Stimulated activated naive B cell treated with anti-CD40 and anti-IgM and Interleukin-4, amounts not matched to agents 10 μg/mL and 1 μg/mL and 100 μg/mL, for 72 hours (primary cell): ENCODE results near the gene NCS1.

ENCODE experiments used
- ATAC-seq, 2 donors: fragments of 150-1000 bp; cut with Tn5 transposase; replicated peaks; 2 replicates each; pipeline ENCODE4 v1.10.0; 2021; ENCODE audit warnings: moderate library complexity in 1 of 2
- DNase-seq: peaks from one replicate; pipeline ENCODE4 v3.0.0; 2021
- H3K27ac Mint-ChIP-seq: one replicate; pipeline ENCODE4 v1.8.0; 2022; ENCODE audit warnings: mild to moderate bottlenecking, mixed read lengths
- H3K27me3 Mint-ChIP-seq, 2 donors: one replicate each; pipeline ENCODE4 v1.8.0; 2022; ENCODE audit warnings: mixed read lengths in 2 of 2
- H3K36me3 Mint-ChIP-seq, 2 donors: one replicate each; pipeline ENCODE4 v1.8.0; 2022; ENCODE audit warnings: mixed read lengths in 2 of 2, mild to moderate bottlenecking in 1 of 2
- H3K4me1 Mint-ChIP-seq, 2 donors: one replicate each; pipeline ENCODE4 v1.8.0; 2022; ENCODE audit warnings: mixed read lengths in 2 of 2, mild to moderate bottlenecking in 1 of 2
- H3K4me3 Mint-ChIP-seq, 2 donors: one replicate each; pipeline ENCODE4 v1.8.0; 2022; ENCODE audit warnings: mild to moderate bottlenecking in 2 of 2, mixed read lengths in 2 of 2, moderate library complexity in 1 of 2
- H3K9me3 Mint-ChIP-seq, 2 donors: one replicate each; pipeline ENCODE4 v1.8.0; 2022; ENCODE audit warnings: mixed read lengths in 2 of 2, mild to moderate bottlenecking in 1 of 2

Gene NCS1

DNA sequence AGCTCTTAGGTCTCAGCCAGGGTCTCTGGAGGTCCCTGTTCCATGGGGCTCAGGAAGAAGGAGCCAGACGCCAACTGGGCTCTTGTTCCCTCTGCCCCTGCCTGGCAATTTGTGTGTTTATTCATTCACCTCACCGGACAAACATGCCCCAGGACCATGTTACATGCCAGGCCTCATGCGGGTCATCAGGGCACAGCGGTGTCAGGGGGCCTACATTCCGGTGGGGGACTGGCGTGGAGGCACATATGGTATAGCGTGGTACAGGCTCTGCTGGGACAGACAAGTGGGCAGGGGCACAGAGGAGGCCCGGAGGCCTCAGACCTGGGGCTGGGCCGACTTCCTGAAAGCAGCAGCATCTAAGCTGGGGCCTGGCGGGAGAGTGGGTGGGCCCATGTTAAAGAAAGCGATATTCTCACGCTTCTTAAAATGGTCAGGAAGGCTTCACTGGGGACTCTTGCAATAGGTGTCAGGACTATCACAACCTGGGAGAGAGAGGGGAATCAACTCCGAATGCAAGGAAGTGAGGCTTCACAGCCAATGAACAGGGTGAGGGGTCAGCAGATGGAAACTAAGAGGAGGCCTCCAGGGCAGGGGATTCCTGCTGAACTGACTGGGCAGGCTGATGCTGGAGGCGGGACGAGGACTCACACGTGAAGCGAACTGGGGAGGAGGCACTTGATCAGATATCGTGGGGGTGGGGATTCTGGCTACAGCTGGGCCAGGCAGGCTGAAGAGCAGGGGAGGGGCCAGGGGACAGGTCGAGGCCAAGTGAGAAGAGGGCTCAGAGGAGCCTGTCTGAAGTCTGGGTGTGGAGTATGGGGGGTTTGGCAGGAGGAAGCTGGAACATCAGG, 41.9 kb downstream of the NCS1 start:
- H3K4me1 Mint-ChIP-seq, result peaks cover 2 to 5% of the 10 kb centered on the region in 2 donors
- peaks cover 0 to 3% of the 10 kb centered on the region in 2 donors for H3K36me3 Mint-ChIP-seq
- ATAC-seq (no peak), DNase-seq (no peak)
- peaks cover 11 to 47% of the 10 kb centered on the region in 2 donors for H3K27me3 Mint-ChIP-seq
- no peak overlapping the region for H3K4me3 Mint-ChIP-seq
- H3K27ac Mint-ChIP-seq, result no peak overlapping the region
- no peaks in the 10 kb centered on the region for H3K9me3 Mint-ChIP-seq

DNA sequence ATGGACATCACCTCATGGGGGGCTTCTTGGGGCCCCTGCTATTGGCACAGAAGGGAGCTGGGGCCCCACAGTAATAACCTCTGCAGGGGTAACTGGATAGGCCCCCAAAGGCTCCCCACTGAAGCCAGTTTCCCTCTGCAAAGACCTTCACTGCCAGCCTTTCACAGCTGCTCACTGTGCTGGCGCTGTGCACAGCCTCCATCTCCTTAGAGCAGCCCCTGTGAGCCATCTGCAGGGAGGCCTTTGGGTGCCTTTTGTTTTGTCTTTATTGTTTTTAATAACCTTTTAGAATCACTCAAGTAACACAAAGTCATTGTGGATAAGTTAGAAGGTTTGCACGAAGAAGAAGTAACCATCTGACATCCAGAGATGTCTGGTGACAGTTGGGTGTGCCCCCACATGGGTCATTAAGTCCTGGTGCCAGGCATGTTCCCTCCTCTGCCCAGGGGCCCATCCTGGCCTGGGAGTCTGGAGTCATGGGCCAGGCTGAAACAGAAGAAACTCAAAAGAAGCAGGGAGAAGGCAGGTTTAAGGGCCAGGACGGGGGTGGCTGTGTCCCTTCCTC, 42.7 kb downstream of the NCS1 start:
- H3K27me3 Mint-ChIP-seq, result peaks cover 7 to 39% of the 10 kb centered on the region in 2 donors
- peaks cover 0 to 3% of the 10 kb centered on the region in 2 donors for H3K36me3 Mint-ChIP-seq
- H3K9me3 Mint-ChIP-seq, result no peaks in the 10 kb centered on the region
- H3K27ac Mint-ChIP-seq, result no peak overlapping the region
- no peak for DNase-seq
- ATAC-seq, result no peak
- no peak overlapping the region for H3K4me3 Mint-ChIP-seq
- H3K4me1 Mint-ChIP-seq, result peaks cover 2 to 5% of the 10 kb centered on the region in 2 donors

DNA sequence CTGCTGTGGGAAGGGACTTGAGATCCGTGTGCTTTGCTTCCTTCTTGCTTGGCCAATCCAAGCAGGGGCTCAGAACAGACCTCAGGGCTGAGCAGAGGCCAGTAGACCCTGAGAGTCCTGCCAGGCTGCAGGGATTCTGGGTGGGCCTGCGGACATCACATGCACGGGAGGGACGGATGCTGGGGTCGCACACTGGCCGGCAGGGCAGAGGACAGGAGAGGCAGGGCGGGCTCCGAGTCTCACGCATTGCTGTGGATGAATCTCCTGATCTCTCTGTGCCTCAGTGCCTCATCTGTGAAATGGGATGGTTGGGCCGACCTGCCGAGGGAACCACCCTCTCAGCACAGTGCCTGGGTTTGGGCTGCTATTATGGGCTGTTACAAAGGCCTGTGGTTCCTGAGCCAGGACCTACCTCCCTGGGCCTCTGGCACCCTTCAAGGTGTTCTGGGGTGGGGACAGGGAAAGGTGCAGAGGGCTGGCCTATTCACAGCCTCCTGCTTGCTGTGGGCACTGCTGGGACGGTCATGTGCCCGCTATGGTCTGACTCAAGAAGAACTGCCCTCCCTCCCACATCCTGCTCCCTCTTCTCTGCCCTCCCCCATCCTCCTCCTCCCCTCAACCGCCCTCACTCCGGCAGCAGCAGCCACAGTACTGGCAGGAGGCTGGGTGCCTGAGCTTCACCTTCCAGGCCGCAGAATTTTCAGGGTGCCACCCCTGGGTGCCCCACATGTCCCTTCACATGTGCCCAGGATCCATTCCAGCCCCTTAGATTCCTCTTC, 43.3 kb downstream of the NCS1 start:
- no peak for DNase-seq

DNA sequence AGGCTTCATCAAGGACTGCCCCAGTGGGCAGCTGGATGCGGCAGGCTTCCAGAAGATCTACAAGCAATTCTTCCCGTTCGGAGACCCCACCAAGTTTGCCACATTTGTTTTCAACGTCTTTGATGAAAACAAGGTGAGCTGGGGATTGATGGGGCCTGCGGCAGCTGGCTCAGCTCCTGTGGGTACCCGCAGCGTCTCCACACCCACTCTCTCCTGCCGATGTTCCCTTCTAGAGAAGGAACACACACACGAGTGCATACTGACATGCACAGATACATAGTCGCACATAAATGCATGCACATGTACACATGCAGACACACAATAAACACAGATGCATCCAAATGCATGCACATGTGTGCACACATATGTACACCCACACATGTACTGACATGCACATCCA, 45.6 kb downstream of the NCS1 start:
- H3K27me3 Mint-ChIP-seq, result peaks cover 3 to 21% of the 10 kb centered on the region in 2 donors
- peaks cover 0 to 3% of the 10 kb centered on the region in 2 donors for H3K36me3 Mint-ChIP-seq
- H3K4me1 Mint-ChIP-seq, result peaks cover 0 to 5% of the 10 kb centered on the region in 2 donors
- no peak overlapping the region for H3K4me3 Mint-ChIP-seq
- no peak overlapping the region for H3K27ac Mint-ChIP-seq
- no peaks in the 10 kb centered on the region for H3K9me3 Mint-ChIP-seq
- no peak for ATAC-seq
- DNase-seq, result no peak

More for the DNA sequence above, 43.3 kb downstream of the NCS1 start:
- Mint-ChIP-seq H3K9me3 (no peaks in the 10 kb centered on the region), H3K36me3 (peaks cover 0 to 3% of the 10 kb centered on the region in 2 donors), H3K27me3 (peaks cover under 1 to 33% of the 10 kb centered on the region in 2 donors), H3K27ac (no peak overlapping the region), H3K4me1 (peaks cover 2 to 5% of the 10 kb centered on the region in 2 donors), H3K4me3 (no peak overlapping the region)
- ATAC-seq, result no peak

DNA sequence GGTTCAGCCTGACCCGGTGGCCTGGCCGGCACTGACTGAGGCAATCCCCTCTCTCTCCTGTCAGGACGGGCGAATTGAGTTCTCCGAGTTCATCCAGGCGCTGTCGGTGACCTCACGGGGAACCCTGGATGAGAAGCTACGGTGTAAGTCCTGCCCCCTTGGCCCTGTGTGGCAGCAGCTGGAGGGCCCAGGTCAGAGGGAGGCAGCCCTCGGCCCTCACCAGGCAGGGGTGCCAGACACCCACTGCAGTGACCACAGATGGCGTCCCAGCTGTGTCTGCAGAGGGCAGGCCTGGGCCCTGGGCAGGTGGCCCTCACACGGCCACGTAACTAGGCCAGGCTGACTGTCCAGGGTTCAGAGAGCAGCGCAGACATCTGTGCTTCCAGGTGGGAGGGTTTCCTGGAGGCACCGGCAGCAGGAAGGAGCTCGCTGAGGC, 47.5 kb downstream of the NCS1 start:
- no peak overlapping the region for H3K4me3 Mint-ChIP-seq
- H3K36me3 Mint-ChIP-seq, result no peaks in the 10 kb centered on the region
- H3K27me3 Mint-ChIP-seq, result peaks cover 3 to 21% of the 10 kb centered on the region in 2 donors
- H3K4me1 Mint-ChIP-seq, result no peaks in the 10 kb centered on the region
- no peak overlapping the region for H3K27ac Mint-ChIP-seq
- DNase-seq, result no peak
- ATAC-seq, result no peak
- no peaks in the 10 kb centered on the region for H3K9me3 Mint-ChIP-seq

DNA sequence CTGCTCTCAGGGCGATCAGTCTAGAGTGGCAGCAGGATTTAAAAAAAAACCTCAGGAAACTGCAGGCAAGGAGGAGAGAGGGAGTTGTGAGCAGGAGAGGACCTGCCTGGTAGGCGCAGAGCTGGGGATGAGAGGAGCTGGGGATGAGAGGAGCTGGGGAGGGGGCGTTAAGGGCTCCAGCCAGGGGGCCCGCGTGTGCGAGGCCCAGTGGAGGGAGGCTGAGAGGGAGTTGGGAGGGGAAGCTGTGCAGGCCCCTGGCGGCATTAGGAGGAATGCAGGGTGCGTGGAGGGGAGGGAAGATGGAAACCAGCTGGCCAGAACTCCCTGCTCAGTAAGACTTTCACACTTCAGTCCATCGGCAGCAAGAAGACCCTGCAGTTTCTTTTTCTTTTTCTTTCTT, 48.1 kb downstream of the NCS1 start:
- no peaks in the 10 kb centered on the region for H3K9me3 Mint-ChIP-seq
- no peak for DNase-seq
- H3K4me3 Mint-ChIP-seq, result no peak overlapping the region
- no peaks in the 10 kb centered on the region for H3K4me1 Mint-ChIP-seq
- no peak for ATAC-seq
- peaks cover 3 to 15% of the 10 kb centered on the region in 2 donors for H3K27me3 Mint-ChIP-seq
- no peaks in the 10 kb centered on the region for H3K36me3 Mint-ChIP-seq
- no peak overlapping the region for H3K27ac Mint-ChIP-seq

DNA sequence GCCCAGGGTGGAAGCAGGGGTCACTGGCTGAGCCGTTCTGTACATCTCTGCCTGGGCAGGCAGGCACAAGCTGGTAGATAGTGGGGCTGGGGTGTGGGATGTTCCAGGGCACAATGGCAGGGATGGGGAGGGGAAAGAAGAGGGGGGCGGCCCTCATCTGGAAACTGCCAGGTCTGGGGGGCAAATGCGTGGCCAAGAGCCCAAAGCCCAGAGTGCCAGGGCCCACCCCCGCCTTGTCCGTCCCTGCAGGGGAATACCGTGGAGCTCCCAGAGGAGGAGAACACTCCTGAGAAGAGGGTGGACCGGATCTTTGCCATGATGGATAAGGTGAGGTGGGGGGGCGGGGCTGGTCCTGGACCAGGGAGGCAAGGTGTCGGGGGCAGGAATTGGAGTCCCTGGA, 50.6 kb downstream of the NCS1 start:
- no peak for DNase-seq
- no peak for ATAC-seq

DNA sequence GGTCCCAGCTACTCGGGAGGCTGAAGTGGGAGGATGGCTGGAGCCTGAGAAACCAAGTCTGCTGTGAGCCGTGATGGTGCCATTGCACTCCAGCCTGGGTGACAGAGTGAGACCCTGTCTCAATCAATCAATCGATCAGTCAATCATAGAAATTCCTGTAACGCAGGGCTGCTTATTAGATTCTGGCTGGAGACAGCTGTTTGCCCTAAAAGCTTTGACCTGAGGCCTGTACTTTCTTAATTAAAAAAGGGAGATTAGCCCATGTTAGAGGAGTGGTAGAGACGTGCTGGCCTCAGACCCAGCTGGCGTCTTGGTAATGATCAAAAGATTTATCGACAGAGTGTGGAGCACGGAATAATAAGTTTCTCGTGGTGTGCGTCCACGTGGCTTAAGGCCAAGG, 52.9 kb downstream of the NCS1 start:
- Mint-ChIP-seq H3K27me3 (peaks cover 3 to 6% of the 10 kb centered on the region in 2 donors), H3K4me3 (no peak overlapping the region), H3K27ac (no peak overlapping the region), H3K4me1 (no peaks in the 10 kb centered on the region), H3K36me3 (peaks cover 10 to 14% of the 10 kb centered on the region in 2 donors), H3K9me3 (peaks cover 4 to 9% of the 10 kb centered on the region in 2 donors)
- ATAC-seq (no peak), DNase-seq (no peak)

More for the DNA sequence above, 50.6 kb downstream of the NCS1 start:
- peaks cover 3 to 6% of the 10 kb centered on the region in 2 donors for H3K27me3 Mint-ChIP-seq
- H3K4me3 Mint-ChIP-seq, result no peak overlapping the region
- H3K9me3 Mint-ChIP-seq, result peaks cover 3 to 5% of the 10 kb centered on the region in 2 donors
- H3K4me1 Mint-ChIP-seq, result no peaks in the 10 kb centered on the region
- peaks cover 5% of the 10 kb centered on the region in 2 donors for H3K36me3 Mint-ChIP-seq
- peak overlapping the region; percentile 16 for H3K27ac Mint-ChIP-seq

DNA sequence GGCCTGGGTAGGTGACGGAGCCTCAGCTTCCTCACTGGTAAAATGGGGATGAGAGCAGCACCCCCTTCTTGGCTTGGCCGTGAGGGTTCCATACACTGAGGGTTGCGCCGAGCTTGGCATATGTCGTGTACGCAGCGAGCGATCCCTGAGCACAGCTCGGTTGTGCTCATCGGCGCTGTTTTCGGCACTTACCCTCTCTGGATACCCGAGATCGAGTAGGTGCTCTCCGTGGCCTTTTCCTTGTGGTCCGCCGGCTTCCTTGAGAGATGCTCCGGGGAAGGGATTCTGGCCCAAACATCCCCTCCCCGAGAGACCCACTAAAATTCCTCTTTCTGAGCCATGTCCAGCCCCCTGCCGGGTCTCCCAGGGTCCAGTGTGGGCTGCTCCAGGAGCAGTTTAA, 53.4 kb downstream of the NCS1 start:
- H3K9me3 Mint-ChIP-seq, result peaks cover 4 to 9% of the 10 kb centered on the region in 2 donors
- DNase-seq, result no peak
- peaks cover 10 to 14% of the 10 kb centered on the region in 2 donors for H3K36me3 Mint-ChIP-seq
- H3K4me3 Mint-ChIP-seq, result no peak overlapping the region
- peaks cover 3 to 6% of the 10 kb centered on the region in 2 donors for H3K27me3 Mint-ChIP-seq
- ATAC-seq, result no peak
- H3K27ac Mint-ChIP-seq, result no peak overlapping the region
- H3K4me1 Mint-ChIP-seq, result no peaks in the 10 kb centered on the region

DNA sequence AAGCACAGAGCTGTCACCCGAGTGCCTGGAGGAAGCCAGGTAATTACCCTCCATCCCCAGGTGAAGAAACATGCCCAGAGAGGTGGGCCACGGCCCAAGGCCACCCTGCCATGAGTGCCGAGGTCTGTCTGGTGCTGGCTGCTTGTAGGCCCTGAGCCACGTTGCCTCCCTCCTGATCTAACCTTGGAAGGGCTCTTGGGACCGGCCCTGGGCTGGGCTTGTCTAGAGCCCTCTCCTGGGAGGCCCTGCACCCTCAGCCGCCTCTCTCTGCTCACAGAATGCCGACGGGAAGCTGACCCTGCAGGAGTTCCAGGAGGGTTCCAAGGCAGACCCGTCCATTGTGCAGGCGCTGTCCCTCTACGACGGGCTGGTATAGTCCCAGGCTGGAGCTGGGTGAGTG, 53.9 kb downstream of the NCS1 start:
- Mint-ChIP-seq H3K36me3 (peaks cover 10 to 14% of the 10 kb centered on the region in 2 donors), H3K9me3 (peaks cover 4 to 9% of the 10 kb centered on the region in 2 donors), H3K27ac (no peak overlapping the region), H3K27me3 (peaks cover 3 to 6% of the 10 kb centered on the region in 2 donors), H3K4me1 (no peaks in the 10 kb centered on the region), H3K4me3 (no peak overlapping the region)
- ATAC-seq, result no peak
- no peak for DNase-seq

DNA sequence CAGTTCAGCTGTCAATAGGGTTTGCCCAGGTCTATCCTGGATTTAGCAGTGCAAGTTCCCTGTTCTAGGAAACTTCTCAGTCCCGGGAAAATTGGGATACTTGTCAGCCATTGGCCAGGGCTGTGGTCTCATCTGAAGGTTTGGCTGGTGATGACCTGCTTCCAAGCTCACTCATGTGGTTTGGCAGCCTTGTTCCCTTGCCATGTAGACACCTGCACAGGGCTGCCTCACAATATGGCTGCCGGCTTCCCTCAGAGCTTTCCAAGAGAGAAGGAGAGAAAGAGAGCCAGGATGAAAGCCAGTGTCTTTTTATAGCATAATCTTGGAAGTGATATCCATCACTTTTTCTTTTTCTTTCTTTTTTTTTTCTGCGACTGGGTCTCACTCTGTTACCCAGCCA, 55.6 kb downstream of the NCS1 start:
- no peak for DNase-seq
- Mint-ChIP-seq H3K4me3 (no peak overlapping the region), H3K36me3 (peaks cover 12 to 14% of the 10 kb centered on the region in 2 donors), H3K27me3 (peaks cover 0 to 4% of the 10 kb centered on the region in 2 donors), H3K27ac (no peak overlapping the region), H3K4me1 (no peaks in the 10 kb centered on the region), H3K9me3 (peaks cover 4 to 9% of the 10 kb centered on the region in 2 donors)
- ATAC-seq, result no peak

DNA sequence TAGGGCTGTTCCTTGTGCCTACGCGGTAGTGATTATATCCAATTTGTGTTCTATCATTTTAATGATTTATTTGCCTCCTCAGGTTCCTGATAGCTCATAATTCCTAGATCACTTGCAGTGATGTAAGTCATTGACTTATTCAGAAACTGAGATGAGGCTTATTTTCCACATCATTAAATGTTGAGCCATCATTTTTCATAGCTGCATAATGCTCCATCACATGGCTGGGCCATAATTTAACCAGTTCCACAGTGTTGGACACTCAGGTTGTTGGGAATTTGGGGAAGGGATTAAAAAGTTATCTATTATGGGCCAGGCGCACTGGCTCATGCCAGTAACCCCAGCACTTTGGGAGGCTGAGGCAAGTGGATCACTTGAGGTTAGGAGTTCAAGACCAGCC, 57.6 kb downstream of the NCS1 start:
- no peak for DNase-seq
- Mint-ChIP-seq H3K4me1 (no peaks in the 10 kb centered on the region), H3K9me3 (peaks cover 4 to 9% of the 10 kb centered on the region in 2 donors), H3K27ac (no peak overlapping the region), H3K4me3 (no peak overlapping the region), H3K27me3 (peaks cover 0 to 4% of the 10 kb centered on the region in 2 donors), H3K36me3 (peaks cover 17 to 19% of the 10 kb centered on the region in 2 donors)
- ATAC-seq, result no peak

DNA sequence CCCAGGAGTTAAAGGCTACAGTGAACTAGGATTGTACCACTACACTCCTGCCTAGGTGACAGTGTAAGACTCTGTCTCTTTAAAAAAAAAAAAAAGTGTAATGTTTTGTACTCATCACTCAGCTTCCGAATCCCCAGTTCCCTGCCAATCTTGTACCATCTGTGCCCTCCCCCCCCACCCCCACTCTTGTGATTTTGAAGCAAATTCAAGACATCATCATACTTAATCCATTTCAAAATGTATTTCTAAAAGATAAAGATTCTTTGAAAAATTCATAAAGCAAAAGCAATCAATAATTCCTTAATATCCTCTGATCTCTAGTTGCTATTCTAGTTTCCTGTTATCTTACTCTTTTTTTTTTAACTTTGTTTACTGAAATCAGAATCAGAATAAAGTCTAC, 58.4 kb downstream of the NCS1 start:
- no peak overlapping the region for H3K27ac Mint-ChIP-seq
- no peak overlapping the region for H3K4me3 Mint-ChIP-seq
- no peaks in the 10 kb centered on the region for H3K4me1 Mint-ChIP-seq
- DNase-seq (no peak), ATAC-seq (no peak)
- H3K36me3 Mint-ChIP-seq, result peaks cover 17 to 19% of the 10 kb centered on the region in 2 donors
- H3K27me3 Mint-ChIP-seq, result peaks cover 0 to 4% of the 10 kb centered on the region in 2 donors
- H3K9me3 Mint-ChIP-seq, result peaks cover 4 to 9% of the 10 kb centered on the region in 2 donors

DNA sequence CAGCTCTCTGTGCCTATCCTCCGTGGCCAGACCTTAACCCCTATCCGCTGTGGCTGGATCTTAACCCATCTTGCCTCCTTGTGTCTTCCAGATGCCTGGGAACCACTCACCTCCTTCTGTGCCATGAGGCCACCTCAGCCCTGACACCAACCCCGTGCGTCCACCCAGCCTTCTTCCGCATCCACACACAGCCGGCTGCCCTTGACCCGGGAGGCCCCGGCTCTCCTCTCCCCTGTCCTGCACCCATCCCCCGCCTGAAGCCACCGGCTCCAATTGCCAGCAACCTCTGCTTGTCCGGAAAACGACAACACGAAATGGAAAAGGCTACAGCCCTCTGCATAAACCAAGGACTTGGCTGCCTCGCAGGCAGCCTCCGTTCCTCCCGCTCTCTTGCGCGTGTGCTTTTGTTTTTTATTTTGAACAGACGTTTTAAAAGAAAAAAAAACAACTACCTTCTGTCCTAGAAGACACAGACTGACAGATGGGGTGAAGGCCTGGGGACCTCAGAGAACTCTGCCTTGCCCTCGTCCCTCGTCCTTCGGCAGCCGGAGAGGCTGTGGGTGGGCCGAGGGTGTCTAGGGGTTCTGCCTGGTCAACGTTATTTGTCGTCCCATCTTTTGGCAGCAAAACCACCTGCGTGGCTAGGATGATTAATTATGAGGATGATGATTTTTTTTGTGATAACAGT, 60.8 kb downstream of the NCS1 start:
- Mint-ChIP-seq H3K4me3 (no peak overlapping the region), H3K4me1 (peaks cover 6 to 10% of the 10 kb centered on the region in 2 donors), H3K27me3 (peaks cover 0 to 4% of the 10 kb centered on the region in 2 donors), H3K9me3 (peaks cover under 1 to 3% of the 10 kb centered on the region in 2 donors), H3K27ac (no peak overlapping the region), H3K36me3 (peaks cover 12% of the 10 kb centered on the region in 2 donors)
- DNase-seq (no peak), ATAC-seq (no peak)
